Osteoblast (primary cell): ENCODE measurements around the gene MYT1. TPM values are rescaled to one million over a fixed set of nuclear protein-coding genes. Genes with fewer than 3 reads are reported as not detected.
"Not testable (repeated sequence)": the region's sequence is repeated elsewhere in the genome, so short reads cannot be mapped to it uniquely, and the experiment has no call there.

Experiments used
- DNase-seq: peaks from one replicate; pipeline ENCODE4 v3.0.0; 2011; ENCODE audit warnings: low spot score, mixed read lengths; ENCODE audit not compliant: insufficient read length; ENCODE audit errors: missing footprints
- H2AFZ ChIP-seq: 2 replicates; pipeline ENCODE4 v1.6.0; 2011; ENCODE audit warnings: mild to moderate bottlenecking, low read length
- H3K27ac ChIP-seq: 2 replicates; pipeline ENCODE4 v1.5.1; 2011; ENCODE audit warnings: mild to moderate bottlenecking, low read depth, low read length, moderate library complexity
- H3K27me3 ChIP-seq: 2 replicates; pipeline ENCODE4 v1.6.0; 2012; ENCODE audit warnings: mild to moderate bottlenecking, control low read depth, inconsistent platforms, low read length, moderate library complexity; ENCODE audit not compliant: insufficient read depth
- H3K36me3 ChIP-seq: 2 replicates; pipeline ENCODE4 v1.5.1; 2011; ENCODE audit warnings: mild to moderate bottlenecking, low read length, control low read depth, moderate library complexity; ENCODE audit not compliant: insufficient read depth
- H3K4me1 ChIP-seq: 2 replicates; pipeline ENCODE4 v1.5.1; 2011; ENCODE audit warnings: mild to moderate bottlenecking, low read length, control low read depth, moderate library complexity; ENCODE audit not compliant: insufficient read depth
- H3K4me2 ChIP-seq: 2 replicates; pipeline ENCODE4 v1.6.0; 2011; ENCODE audit warnings: mild to moderate bottlenecking, low read length; ENCODE audit not compliant: insufficient read depth
- H3K4me3 ChIP-seq: fragments of 200-600 bp; sonication (generic); 3 replicates; pipeline ENCODE4 v1.5.1; 2012; ENCODE audit warnings: mild to moderate bottlenecking, low read length, inconsistent platforms; ENCODE audit not compliant: insufficient read depth
- H3K79me2 ChIP-seq: 2 replicates; pipeline ENCODE4 v1.6.0; 2012; ENCODE audit warnings: mild to moderate bottlenecking, low read length, control low read depth, inconsistent platforms; ENCODE audit not compliant: insufficient read depth
- H3K9me3 ChIP-seq: 2 replicates; pipeline ENCODE4 v1.5.1; 2011; ENCODE audit warnings: low read depth, low read length, control low read depth
- H4K20me1 ChIP-seq: 2 replicates; pipeline ENCODE4 v1.6.0; 2012; ENCODE audit warnings: mild to moderate bottlenecking, low read length, control low read depth; ENCODE audit not compliant: insufficient read depth
- total RNA-seq: library from RNA; depleted of rRNA; stranded (reverse); fragments of >200 nt; gene quantifications from 2 replicates; pipeline ENCODE4 v1.2.3, GENCODE V29; 2012
- TF ChIP-seq, protein P1 (sequence below): IDR thresholded peaks from 2 replicates; pipeline ENCODE4 v1.5.1; 2011; ENCODE audit warnings: mild to moderate bottlenecking, low read depth, low read length, moderate library complexity; ENCODE audit errors: extremely low read depth

The MYT1 gene
- total RNA-seq, 1 donor: not detected

DNA sequence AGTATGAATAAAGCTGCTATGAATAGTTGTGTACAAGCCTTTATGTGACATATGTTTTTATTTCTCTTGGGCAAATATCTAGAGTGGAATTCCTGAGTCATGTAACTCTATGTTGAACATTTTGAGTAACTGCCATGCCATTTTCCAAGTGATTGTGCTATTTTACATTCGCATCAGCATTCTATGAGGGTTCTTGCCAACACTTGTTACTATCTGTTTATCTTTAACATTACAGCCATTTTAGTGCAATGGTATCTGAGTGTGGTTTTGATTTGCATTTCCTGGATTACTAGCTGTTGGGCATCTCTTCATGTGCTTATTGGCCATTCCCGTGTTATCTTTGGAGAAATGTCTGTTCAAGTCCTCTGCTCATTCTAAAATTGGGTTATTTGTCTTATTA lies 19.1 kb downstream of the MYT1 start:
- TF ChIP-seq, protein P1, sequence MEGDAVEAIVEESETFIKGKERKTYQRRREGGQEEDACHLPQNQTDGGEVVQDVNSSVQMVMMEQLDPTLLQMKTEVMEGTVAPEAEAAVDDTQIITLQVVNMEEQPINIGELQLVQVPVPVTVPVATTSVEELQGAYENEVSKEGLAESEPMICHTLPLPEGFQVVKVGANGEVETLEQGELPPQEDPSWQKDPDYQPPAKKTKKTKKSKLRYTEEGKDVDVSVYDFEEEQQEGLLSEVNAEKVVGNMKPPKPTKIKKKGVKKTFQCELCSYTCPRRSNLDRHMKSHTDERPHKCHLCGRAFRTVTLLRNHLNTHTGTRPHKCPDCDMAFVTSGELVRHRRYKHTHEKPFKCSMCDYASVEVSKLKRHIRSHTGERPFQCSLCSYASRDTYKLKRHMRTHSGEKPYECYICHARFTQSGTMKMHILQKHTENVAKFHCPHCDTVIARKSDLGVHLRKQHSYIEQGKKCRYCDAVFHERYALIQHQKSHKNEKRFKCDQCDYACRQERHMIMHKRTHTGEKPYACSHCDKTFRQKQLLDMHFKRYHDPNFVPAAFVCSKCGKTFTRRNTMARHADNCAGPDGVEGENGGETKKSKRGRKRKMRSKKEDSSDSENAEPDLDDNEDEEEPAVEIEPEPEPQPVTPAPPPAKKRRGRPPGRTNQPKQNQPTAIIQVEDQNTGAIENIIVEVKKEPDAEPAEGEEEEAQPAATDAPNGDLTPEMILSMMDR: no peak
- H2AFZ ChIP-seq: no peak overlapping the region
- no peak overlapping the region for H3K4me3 ChIP-seq
- H3K9me3 ChIP-seq: no peaks in the 10 kb centered on the region
- no peak for DNase-seq
- no peaks in the 10 kb centered on the region for H4K20me1 ChIP-seq
- no peaks in the 10 kb centered on the region for H3K36me3 ChIP-seq
- H3K4me2 ChIP-seq: no peak overlapping the region
- no peak overlapping the region for H3K27ac ChIP-seq
- H3K79me2 ChIP-seq: no peaks in the 10 kb centered on the region
- H3K27me3 ChIP-seq: no peaks in the 10 kb centered on the region
- no peaks in the 10 kb centered on the region for H3K4me1 ChIP-seq

GRCh38 chr20:64184795-64185194 lies 20.5 kb downstream of the MYT1 start:
- Histone ChIP-seq H2AFZ (no peak overlapping the region), H3K36me3 (no peaks in the 10 kb centered on the region), H4K20me1 (no peaks in the 10 kb centered on the region), H3K79me2 (no peaks in the 10 kb centered on the region), H3K27ac (no peak overlapping the region), H3K4me2 (no peak overlapping the region), H3K9me3 (no peaks in the 10 kb centered on the region), H3K4me3 (no peak overlapping the region), H3K4me1 (no peaks in the 10 kb centered on the region), H3K27me3 (no peaks in the 10 kb centered on the region)
- no peak for DNase-seq
- TF ChIP-seq, protein P1: no peak

GRCh38 chr20:64185276-64185900 lies 21.1 kb downstream of the MYT1 start:
- no peaks in the 10 kb centered on the region for H3K79me2 ChIP-seq
- H4K20me1 ChIP-seq: no peaks in the 10 kb centered on the region
- no peak overlapping the region for H3K4me2 ChIP-seq
- H2AFZ ChIP-seq: no peak overlapping the region
- TF ChIP-seq, protein P1: no peak
- DNase-seq: no peak
- no peak overlapping the region for H3K4me3 ChIP-seq
- no peaks in the 10 kb centered on the region for H3K36me3 ChIP-seq
- H3K9me3 ChIP-seq: no peaks in the 10 kb centered on the region
- no peaks in the 10 kb centered on the region for H3K4me1 ChIP-seq
- H3K27me3 ChIP-seq: no peaks in the 10 kb centered on the region
- H3K27ac ChIP-seq: no peak overlapping the region

- peaks cover 3% of the 10 kb centered on the region for H3K27me3 ChIP-seq
- H2AFZ ChIP-seq: no peak overlapping the region
- H3K4me3 ChIP-seq: no peak overlapping the region
- H3K4me2 ChIP-seq: no peak overlapping the region
- DNase-seq: no peak
- no peak overlapping the region for H3K27ac ChIP-seq
- TF ChIP-seq, protein P1: no peak
- H3K79me2 ChIP-seq: no peaks in the 10 kb centered on the region
- no peaks in the 10 kb centered on the region for H3K9me3 ChIP-seq
- no peaks in the 10 kb centered on the region for H4K20me1 ChIP-seq
- H3K36me3 ChIP-seq: no peaks in the 10 kb centered on the region
- H3K4me1 ChIP-seq: no peaks in the 10 kb centered on the region
Observed at GRCh38 chr20:64186071-64186598, 21.9 kb downstream of the MYT1 start.

DNA sequence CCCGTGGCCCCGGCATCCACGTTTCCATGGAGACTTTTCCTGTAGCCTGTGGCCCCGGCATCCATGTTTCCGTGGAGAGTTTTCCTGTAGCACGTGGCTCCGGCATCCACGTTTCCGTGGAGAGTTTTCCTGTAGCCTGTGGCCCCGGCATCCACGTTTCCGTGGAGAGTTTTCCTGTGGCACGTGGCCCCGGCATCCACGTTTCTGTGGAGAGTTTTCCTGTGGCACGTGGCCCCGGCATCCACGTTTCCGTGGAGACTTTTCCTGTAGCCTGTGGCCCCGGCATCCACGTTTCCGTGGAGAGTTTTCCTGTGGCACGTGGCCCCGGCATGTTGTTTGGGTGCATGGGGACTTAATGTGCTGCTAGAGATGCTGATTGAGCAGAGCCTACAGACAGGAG lies 23.0 kb downstream of the MYT1 start:
- H3K4me1 ChIP-seq, H3K4me2 ChIP-seq, H3K9me3 ChIP-seq, H3K27me3 ChIP-seq, H3K36me3 ChIP-seq, H3K27ac ChIP-seq, H4K20me1 ChIP-seq, DNase-seq, H3K4me3 ChIP-seq, H3K79me2 ChIP-seq, H2AFZ ChIP-seq: not testable (repeated sequence)
